Naive B cell (primary cell): ENCODE measurements around the gene SQOR. TPM values are rescaled to one million over a fixed set of nuclear protein-coding genes. Genes with fewer than 3 reads are reported as not detected.
A peak's percentile ranks its signal among the peaks of the same experiment; 100 is the strongest.

Experiments
- ATAC-seq, 2 donors: fragments of 150-1000 bp; cut with Tn5 transposase; 2 replicates each; pipeline ENCODE4 v1.10.0; 2021; ENCODE audit warnings: low read depth in 2 of 2, mild to moderate bottlenecking in 2 of 2, moderate library complexity in 2 of 2
- DNase-seq: peaks from one replicate; pipeline ENCODE4 v3.0.0; 2022
- H3K27ac Mint-ChIP-seq, 6 donors: one replicate each; pipeline ENCODE4 v1.8.0; 2020 to 2022; ENCODE audit warnings: mild to moderate bottlenecking in 6 of 6, mixed read lengths in 6 of 6, moderate library complexity in 5 of 6, inconsistent platforms in 2 of 6
- H3K27me3 Mint-ChIP-seq, 3 donors: one replicate each; pipeline ENCODE4 v1.8.0; 2021 to 2022; ENCODE audit warnings: mixed read lengths in 3 of 3, mild to moderate bottlenecking in 1 of 3
- H3K36me3 Mint-ChIP-seq, 2 donors: one replicate each; pipeline ENCODE4 v1.8.0; 2020 to 2022; ENCODE audit warnings: mixed read lengths in 2 of 2, inconsistent platforms in 1 of 2, mild to moderate bottlenecking in 1 of 2
- H3K4me1 Mint-ChIP-seq, 3 donors: one replicate each; pipeline ENCODE4 v1.8.0; 2020 to 2022; ENCODE audit warnings: mixed read lengths in 3 of 3, inconsistent platforms in 1 of 3, mild to moderate bottlenecking in 1 of 3, moderate library complexity in 1 of 3
- H3K4me3 Mint-ChIP-seq, 8 donors: one replicate each; pipeline ENCODE4 v1.8.0; 2020 to 2022; ENCODE audit warnings: mild to moderate bottlenecking in 8 of 8, mixed read lengths in 8 of 8, moderate library complexity in 8 of 8, inconsistent platforms in 2 of 8
- H3K9me3 Mint-ChIP-seq, 7 donors: one replicate each; pipeline ENCODE4 v1.8.0; 2020 to 2022; ENCODE audit warnings: mixed read lengths in 7 of 7, mild to moderate bottlenecking in 5 of 7, inconsistent platforms in 2 of 7, moderate library complexity in 1 of 7
- polyA plus RNA-seq, 6 donors: library from polyadenylated mRNA; unstranded; fragments of 300-500 nt; fragmentation: Illumina TruSeq; gene quantifications; one replicate each; pipeline ENCODE4 v1.2.3, GENCODE V29; 2021; ENCODE audit warnings: low read depth in 6 of 6

SQOR gene
- polyA plus RNA-seq, 6 donors from 2014 or later = 49.2 to 110 (median 67.1) TPM

DNA sequence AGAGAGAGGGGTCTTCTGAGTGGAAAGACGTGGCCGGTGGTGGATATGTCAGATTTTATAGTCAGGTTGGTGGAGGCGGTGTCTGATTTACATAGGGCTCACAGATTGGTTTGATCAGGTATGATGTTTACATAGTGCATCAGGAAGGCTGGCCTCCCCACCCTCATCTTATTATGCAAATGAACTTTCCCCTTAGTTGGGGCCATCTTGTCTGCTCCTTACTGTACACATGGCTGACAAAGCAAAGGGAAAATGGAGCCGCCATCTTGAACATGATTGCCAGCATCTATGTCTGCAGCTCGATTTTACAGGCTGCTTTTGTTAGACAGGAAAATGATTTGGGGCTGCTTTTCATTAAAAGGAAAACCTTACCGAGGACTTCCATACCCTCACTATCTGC is 19.9 kb downstream of the SQOR start:
- ATAC-seq = no peak

DNA sequence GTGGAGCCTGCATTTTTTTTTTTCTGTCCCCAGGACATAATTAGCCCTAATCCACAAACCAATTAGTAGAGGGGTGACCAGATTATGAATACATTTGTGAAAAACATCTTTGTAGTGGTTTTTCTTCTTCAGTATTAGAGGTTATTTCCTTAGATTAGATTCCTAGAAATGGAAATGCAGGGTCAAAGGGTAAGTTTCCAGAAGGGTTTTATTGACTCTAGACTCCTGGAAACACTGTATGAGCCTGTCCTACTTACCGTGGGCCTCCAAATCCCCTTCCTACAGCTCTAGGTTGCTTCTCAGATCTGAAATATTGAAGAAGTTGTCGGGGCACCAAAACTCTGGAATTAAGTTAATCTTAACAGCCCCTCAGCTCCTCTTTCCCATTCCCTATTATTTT is 22.4 kb downstream of the SQOR start:
- Mint-ChIP-seq H3K9me3 (peaks cover 0 to 2% (median 0%) of the 10 kb centered on the region in 7 donors), H3K27me3 (no peaks in the 10 kb centered on the region), H3K4me1 (peaks cover 34 to 51% (median 42%) of the 10 kb centered on the region in 3 donors), H3K27ac (peak overlapping the region in 2 of 6 donors; percentile 33 to 76), H3K36me3 (peaks cover 13 to 18% of the 10 kb centered on the region in 2 donors), H3K4me3 (no peak overlapping the region)
- DNase-seq (no peak), ATAC-seq (no peak)

More for the DNA sequence above, 19.9 kb downstream of the SQOR start:
- Mint-ChIP-seq H3K36me3 (peaks cover 9 to 21% of the 10 kb centered on the region in 2 donors), H3K27ac (peak overlapping the region in 1 of 6 donors; percentile 61), H3K4me1 (peaks cover 38 to 62% (median 50%) of the 10 kb centered on the region in 3 donors), H3K27me3 (no peaks in the 10 kb centered on the region), H3K9me3 (peaks cover 0 to 7% (median 0%) of the 10 kb centered on the region in 7 donors), H3K4me3 (no peak overlapping the region)
- no peak for DNase-seq

DNA sequence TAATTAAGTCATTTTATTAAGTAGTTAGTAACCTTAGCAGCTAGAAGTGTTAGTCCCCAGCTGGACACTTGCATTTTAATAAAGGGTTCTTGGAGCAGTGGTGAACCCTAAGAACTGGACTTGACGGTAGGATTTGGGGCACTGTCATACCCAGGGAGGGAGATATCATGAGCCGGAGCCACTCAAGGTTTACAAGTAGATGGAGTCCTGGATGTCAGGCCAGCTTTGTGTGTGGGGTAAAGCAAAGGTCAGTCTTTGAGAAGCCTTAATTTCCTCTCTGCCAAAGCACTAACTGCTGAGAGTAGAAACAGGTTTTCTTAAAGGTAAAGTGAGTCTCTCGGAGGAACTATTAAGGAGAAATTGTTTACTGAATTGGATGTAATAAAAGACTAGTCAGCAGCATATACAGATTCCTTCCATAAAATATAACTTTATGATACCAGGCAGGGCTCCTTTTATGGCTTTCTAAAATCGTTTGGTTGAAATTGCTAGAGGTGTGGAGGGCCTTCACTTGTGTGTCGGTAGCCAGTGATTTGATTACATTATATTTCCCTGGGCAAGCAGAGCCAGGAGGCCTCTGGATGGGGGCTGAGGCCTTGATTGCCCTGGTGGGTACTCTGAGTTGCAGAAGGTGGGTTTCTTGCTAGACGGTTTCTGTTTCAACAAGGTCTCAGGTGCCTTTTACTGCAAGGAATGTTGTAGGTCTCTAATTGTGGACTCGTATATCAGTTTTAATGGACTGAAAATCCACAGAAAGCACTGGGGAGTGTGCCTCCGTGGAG is 23.1 kb downstream of the SQOR start:
- ATAC-seq = no peak
- H3K36me3 Mint-ChIP-seq = peaks cover 13 to 20% of the 10 kb centered on the region in 2 donors
- H3K4me3 Mint-ChIP-seq = no peak overlapping the region
- no peak for DNase-seq
- H3K27ac Mint-ChIP-seq = no peak overlapping the region
- H3K27me3 Mint-ChIP-seq = no peaks in the 10 kb centered on the region
- H3K4me1 Mint-ChIP-seq = peaks cover 32 to 46% (median 37%) of the 10 kb centered on the region in 3 donors
- peaks cover 0 to 2% (median 0%) of the 10 kb centered on the region in 7 donors for H3K9me3 Mint-ChIP-seq

DNA sequence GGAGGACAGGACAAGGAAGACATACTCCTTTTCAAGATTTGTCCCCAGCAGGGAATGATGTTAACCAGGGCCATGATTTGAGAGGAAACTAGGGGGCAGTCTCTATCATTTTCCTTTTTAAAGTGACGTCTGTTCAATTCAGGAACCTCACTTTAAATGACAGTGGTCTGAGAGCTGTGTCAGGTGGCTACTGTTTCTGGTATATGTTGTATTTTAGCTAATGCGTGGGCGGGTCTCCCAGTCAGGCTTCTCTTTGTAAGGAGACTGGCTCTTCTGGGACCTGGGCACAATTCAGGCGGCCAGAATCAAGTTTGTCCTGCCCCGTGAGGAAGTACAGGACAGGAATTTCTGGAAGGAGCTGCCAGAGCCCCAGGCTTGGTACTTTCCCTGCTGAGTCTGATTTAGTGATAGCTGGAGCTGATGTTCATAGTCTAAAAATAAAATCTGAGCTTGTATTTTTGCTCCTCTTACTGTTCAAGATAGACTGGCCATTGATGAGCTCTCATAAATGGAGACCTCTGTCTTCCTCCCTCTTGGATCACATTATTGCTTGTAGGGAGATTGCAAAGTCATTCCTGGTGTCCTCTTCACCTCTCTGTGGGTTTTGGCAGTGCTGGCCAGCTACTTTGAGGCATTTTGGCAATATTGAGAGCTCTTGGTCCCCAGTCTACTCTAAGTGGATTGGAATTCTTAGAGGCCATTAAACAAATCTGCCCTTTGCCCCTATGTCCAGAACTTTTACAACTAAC is 25.6 kb downstream of the SQOR start:
- Mint-ChIP-seq H3K9me3 (no peaks in the 10 kb centered on the region), H3K4me1 (peaks cover 15 to 24% (median 16%) of the 10 kb centered on the region in 3 donors), H3K27ac (peak overlapping the region in 3 of 6 donors; percentile 26 to 83 (median 68)), H3K4me3 (no peak overlapping the region), H3K27me3 (no peaks in the 10 kb centered on the region), H3K36me3 (peaks cover 25 to 31% of the 10 kb centered on the region in 2 donors)
- no peak for ATAC-seq
- DNase-seq = no peak

DNA sequence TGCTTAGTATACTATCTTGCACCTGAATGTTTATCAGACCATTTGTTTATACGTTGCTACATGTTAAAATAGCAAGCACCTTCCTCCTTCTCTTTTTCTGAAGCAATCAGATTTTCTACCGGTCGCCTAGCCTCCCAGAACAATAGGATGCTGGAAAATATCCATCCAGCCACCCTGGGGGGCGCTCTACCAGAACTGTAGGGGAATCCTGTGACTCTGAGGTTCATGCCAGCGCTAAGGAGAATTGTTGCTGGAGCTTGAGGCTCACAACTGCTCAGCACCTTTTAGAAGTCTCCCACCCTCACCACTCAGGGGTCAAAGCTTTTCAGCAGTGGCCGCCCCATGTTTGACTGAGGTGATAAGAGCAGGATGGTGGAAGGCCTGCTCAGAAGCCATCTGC is 27.5 kb downstream of the SQOR start:
- Mint-ChIP-seq H3K27me3 (no peaks in the 10 kb centered on the region), H3K36me3 (peaks cover 34 to 37% of the 10 kb centered on the region in 2 donors), H3K27ac (no peak overlapping the region), H3K9me3 (peaks cover 0 to 5% (median 0%) of the 10 kb centered on the region in 7 donors), H3K4me3 (no peak overlapping the region), H3K4me1 (peaks cover 16 to 19% (median 18%) of the 10 kb centered on the region in 3 donors)
- no peak for ATAC-seq
- DNase-seq = no peak

DNA sequence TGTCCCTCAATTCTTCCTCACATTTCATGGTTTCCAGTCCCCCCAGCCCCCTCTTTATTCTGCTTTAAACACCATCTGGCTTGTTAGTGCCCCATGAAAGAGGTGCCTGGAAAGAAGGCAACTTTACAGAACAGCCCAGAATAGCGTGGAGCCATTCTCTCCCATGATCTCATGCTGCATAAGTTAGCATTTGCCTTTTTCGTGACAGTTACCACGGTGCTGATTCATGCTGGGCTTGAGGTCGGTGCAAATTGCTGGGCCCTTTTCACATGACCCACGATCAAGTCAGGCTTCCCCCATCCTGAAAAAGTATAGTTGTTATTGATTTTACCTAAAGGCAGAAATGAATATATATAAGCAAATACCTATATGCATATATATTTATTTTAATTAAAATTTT is 29.6 kb downstream of the SQOR start:
- H3K27ac Mint-ChIP-seq = peak overlapping the region in 3 of 6 donors; percentile 42 to 88 (median 66)
- peaks cover 39 to 41% of the 10 kb centered on the region in 2 donors for H3K36me3 Mint-ChIP-seq
- no peak overlapping the region for H3K4me3 Mint-ChIP-seq
- no peaks in the 10 kb centered on the region for H3K27me3 Mint-ChIP-seq
- no peak for DNase-seq
- H3K4me1 Mint-ChIP-seq = peaks cover 7 to 13% (median 7%) of the 10 kb centered on the region in 3 donors
- peaks cover 0 to 5% (median 0%) of the 10 kb centered on the region in 7 donors for H3K9me3 Mint-ChIP-seq
- no peak for ATAC-seq

DNA sequence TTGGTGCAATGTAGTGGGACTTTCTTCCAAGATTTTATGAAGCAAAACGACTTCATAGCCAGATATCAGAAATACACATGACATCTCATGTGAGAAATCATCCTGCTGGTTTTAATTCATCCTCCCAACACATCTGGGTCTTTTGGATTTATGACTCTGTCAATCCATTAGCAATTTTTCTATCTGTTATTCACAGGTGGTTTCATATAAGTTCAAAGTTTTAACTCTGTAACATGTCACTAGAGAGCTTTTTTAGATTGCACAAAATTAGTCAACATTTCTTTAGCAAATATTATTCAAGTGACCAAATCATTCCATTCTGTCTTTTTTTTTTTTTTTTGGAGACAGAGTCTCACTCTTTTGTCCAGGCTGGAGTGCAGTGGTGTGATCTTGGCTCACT is 30.4 kb downstream of the SQOR start:
- Mint-ChIP-seq H3K4me3 (no peak overlapping the region), H3K9me3 (peaks cover 0 to 5% (median 0%) of the 10 kb centered on the region in 7 donors), H3K36me3 (peaks cover 36 to 41% of the 10 kb centered on the region in 2 donors), H3K27ac (peak overlapping the region in 1 of 6 donors; percentile 12), H3K27me3 (no peaks in the 10 kb centered on the region), H3K4me1 (peaks cover 0 to 8% (median 5%) of the 10 kb centered on the region in 3 donors)
- ATAC-seq (no peak), DNase-seq (no peak)

DNA sequence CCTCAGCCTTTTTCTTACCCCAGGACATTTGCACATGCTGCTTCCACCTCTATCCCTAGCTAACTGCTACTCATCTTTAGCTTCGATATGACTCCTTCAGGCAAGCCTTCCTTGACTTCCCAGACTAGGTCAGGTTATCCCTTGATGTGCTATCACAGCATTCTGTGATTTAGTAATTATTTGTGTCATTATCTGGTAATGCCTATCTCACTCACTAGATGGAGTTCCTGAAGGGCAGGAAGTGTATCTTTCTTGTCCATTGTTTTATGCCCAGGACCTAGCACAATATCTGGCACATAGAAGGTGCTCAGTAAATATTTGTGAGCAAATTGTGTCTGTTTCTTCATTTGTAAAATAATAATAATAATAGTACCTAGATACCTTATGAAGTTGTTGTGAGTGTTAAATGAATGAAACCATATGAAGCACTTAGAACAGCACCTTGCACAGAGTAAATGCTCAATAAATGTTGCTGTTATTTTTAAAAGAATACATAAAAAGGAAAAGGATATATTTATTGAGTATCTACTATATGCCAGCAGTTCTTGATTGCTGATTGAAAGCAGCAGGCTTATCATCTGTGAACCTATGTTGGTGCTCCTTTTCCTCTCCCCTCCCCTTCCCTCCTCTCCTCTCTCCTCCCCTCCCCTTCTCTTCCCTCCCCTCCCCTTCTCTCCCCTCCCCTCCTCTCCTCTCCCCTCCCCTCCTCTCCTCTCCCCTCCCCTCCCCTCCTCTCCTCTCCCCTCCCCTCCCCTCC is 31.5 kb downstream of the SQOR start:
- H3K27ac Mint-ChIP-seq = peak overlapping the region in 1 of 6 donors; percentile 78
- no peak for ATAC-seq
- H3K9me3 Mint-ChIP-seq = peaks cover 0 to 5% (median 0%) of the 10 kb centered on the region in 7 donors
- H3K4me3 Mint-ChIP-seq = no peak overlapping the region
- no peak for DNase-seq
- peaks cover 41 to 48% of the 10 kb centered on the region in 2 donors for H3K36me3 Mint-ChIP-seq
- no peaks in the 10 kb centered on the region for H3K27me3 Mint-ChIP-seq
- H3K4me1 Mint-ChIP-seq = peaks cover 0 to 8% (median 4%) of the 10 kb centered on the region in 3 donors

DNA sequence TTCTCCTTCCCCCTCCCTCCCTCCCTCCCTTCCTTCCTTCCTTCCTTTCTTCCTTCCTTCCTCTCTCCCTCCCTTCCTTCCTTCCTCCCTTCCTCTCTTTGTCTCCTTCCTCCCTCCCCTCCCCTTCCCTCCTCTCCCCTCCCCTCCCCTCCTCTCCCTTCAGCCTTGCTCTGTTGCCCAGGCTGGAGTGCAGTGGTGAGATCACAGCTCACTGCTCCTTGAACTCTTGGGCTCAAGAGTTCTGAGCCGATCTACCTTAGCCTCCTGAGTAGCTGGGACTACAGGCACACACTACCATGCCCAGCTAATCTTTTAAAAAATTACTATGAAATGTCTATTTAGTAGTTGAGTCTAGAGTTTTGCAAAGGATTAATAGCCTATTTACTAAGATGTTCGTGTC is 32.2 kb downstream of the SQOR start:
- Mint-ChIP-seq H3K9me3 (peaks cover 0 to 5% (median 0%) of the 10 kb centered on the region in 7 donors), H3K27me3 (no peaks in the 10 kb centered on the region), H3K36me3 (peaks cover 35 to 48% of the 10 kb centered on the region in 2 donors), H3K27ac (peak overlapping the region in 1 of 6 donors; percentile 32), H3K4me1 (peaks cover 0 to 8% (median 2%) of the 10 kb centered on the region in 3 donors), H3K4me3 (no peak overlapping the region)
- ATAC-seq = no peak
- no peak for DNase-seq

DNA sequence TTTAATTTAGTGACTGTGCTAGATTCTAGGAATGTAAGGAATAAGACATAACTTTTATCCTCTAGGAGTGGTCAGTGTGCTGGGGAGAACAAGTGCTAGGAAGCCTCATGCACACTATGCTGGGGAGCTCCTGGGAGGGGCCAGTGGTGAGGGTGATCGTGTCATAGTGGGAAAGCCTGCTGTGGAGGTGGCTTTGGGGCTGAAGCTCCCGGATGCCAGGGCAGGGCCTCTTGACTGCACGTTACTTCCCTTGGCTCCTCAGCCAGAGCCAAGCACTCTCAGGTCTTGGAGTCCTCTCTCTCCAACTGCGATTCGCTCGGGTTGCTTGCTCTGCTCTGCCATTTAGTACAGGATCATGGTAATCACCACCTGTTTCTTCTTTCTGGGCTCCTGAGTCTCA is 33.6 kb downstream of the SQOR start:
- H3K4me3 Mint-ChIP-seq = no peak overlapping the region
- H3K4me1 Mint-ChIP-seq = peaks cover 0 to 8% (median 2%) of the 10 kb centered on the region in 3 donors
- peaks cover 0 to 5% (median 0%) of the 10 kb centered on the region in 7 donors for H3K9me3 Mint-ChIP-seq
- DNase-seq = no peak
- no peaks in the 10 kb centered on the region for H3K27me3 Mint-ChIP-seq
- ATAC-seq = no peak
- H3K36me3 Mint-ChIP-seq = peaks cover 30 to 48% of the 10 kb centered on the region in 2 donors
- H3K27ac Mint-ChIP-seq = peak overlapping the region in 1 of 6 donors; percentile 77

DNA sequence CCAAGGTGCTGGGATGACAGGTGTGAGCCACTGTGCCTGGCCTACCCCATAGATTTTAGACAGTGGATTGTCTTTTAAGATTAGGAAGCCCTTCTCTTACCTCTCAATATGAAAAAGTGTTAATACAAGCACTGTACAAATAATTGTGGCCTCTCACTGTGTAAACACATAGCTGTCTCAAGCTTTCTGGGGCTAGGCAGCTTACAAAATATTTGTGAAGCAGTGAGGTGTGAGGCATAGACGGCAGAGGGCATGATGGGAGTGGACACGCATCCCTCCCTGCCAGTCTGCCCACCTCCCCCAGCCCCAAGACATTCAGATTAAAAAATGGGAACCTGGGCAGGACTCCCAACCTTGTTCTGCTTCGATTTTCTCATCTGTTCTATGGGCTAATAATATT is 34.6 kb downstream of the SQOR start:
- ATAC-seq (no peak), DNase-seq (no peak)
- H3K36me3 Mint-ChIP-seq = peaks cover 30 to 45% of the 10 kb centered on the region in 2 donors
- no peaks in the 10 kb centered on the region for H3K27me3 Mint-ChIP-seq
- H3K9me3 Mint-ChIP-seq = peaks cover 0 to 5% (median 0%) of the 10 kb centered on the region in 7 donors
- H3K27ac Mint-ChIP-seq = no peak overlapping the region
- H3K4me3 Mint-ChIP-seq = no peak overlapping the region
- peaks cover 0 to 8% (median 2%) of the 10 kb centered on the region in 3 donors for H3K4me1 Mint-ChIP-seq

DNA sequence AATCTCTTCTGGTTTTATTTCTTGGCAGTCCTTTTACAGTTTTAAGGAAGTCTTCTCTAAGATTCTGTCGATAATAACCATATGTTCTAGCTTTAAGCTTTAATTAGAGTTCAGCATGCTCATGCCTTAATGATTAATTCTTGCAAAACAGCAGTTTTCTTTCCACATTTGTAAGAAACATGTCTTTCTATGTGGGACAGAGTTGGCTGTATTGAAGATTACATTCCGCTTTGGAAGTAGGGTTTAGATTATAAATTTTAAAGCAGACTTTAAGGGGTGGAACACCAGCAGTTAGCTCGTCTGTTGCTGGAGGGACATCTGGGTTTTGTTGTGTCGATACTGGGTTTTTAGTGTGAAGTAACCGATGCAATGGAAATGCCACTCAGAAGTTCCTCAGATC is 35.3 kb downstream of the SQOR start:
- Mint-ChIP-seq H3K4me3 (no peak overlapping the region), H3K36me3 (peaks cover 30 to 45% of the 10 kb centered on the region in 2 donors)

DNA sequence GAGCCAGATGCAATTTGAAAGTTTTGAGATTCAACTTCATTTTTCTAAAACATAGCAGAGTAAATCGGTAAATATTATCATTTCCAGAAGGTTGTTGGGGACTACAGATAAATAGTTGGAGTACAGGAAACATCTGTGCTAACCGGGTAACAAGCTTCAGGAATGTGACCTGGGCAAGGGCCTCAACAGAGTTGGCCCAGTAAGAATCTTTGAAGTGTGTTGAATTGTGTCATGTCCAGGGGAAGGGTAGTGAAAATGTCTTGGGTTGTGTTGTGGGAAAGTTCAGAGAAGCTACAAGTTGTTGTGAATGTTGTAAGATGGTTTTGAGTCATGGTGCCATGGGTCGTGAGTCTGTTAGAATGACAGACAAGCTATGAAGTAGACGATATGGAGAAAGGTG is 35.7 kb downstream of the SQOR start:
- H3K27me3 Mint-ChIP-seq = no peaks in the 10 kb centered on the region

More for the DNA sequence above, 35.3 kb downstream of the SQOR start:
- no peak for DNase-seq
- ATAC-seq = no peak
- peaks cover 0 to 8% (median 2%) of the 10 kb centered on the region in 3 donors for H3K4me1 Mint-ChIP-seq
- peaks cover 0 to 5% (median 0%) of the 10 kb centered on the region in 7 donors for H3K9me3 Mint-ChIP-seq
- H3K27me3 Mint-ChIP-seq = no peaks in the 10 kb centered on the region
- no peak overlapping the region for H3K27ac Mint-ChIP-seq

More for the DNA sequence above, 35.7 kb downstream of the SQOR start:
- Mint-ChIP-seq H3K4me1 (peaks cover 0 to 8% (median 2%) of the 10 kb centered on the region in 3 donors), H3K4me3 (no peak overlapping the region), H3K9me3 (peaks cover 0 to 5% (median 0%) of the 10 kb centered on the region in 7 donors), H3K27ac (no peak overlapping the region), H3K36me3 (peaks cover 29 to 44% of the 10 kb centered on the region in 2 donors)
- no peak for DNase-seq
- ATAC-seq = no peak
